ENCODE data around the gene TUBB. TPM values are rescaled to one million over a fixed set of nuclear protein-coding genes. Genes with fewer than 3 reads are reported as not detected.

TUBB gene
- total and polyA plus RNA-seq, 9 of the 15 experiments (the other 6 are each of a cell fraction or from before 2014, with no cell fraction given): 971 to 2,870 (median 1,478) TPM

GRCh38 chr6:30769088-30769852, 49.1 kb downstream of the TUBB start (continued):
- TF ChIP-seq MEF2A (IDR thresholded peaks at IDR 0.05; ENCODE audit: control insufficient read depth, low read depth, low read length): no peak
- no peak for TF ChIP-seq ZNF561 (CRISPR knock-in tag; conservative IDR thresholded peaks at IDR 0.05)
- TF ChIP-seq TAF1 (IDR thresholded peaks at IDR 0.05; ENCODE audit: control insufficient read depth, extremely low read depth, insufficient read depth, low read length, severe bottlenecking): peak; percentile 31
- TF ChIP-seq PTBP1 (IDR thresholded peaks at IDR 0.05; ENCODE audit: low read depth, low read length): no peak
- no peak for TF ChIP-seq STAG1 (CRISPR knock-in tag; IDR thresholded peaks at IDR 0.05; ENCODE audit: borderline replicate concordance)
- TF ChIP-seq MTF1 (CRISPR knock-in tag; IDR thresholded peaks at IDR 0.05; ENCODE audit: borderline replicate concordance): no peak
- TF ChIP-seq CREB5 (CRISPR knock-in tag; IDR thresholded peaks at IDR 0.05): no peak
- no peak for TF ChIP-seq HNRNPK (IDR thresholded peaks at IDR 0.05; ENCODE audit: low read depth, low read length, poor library complexity, severe bottlenecking)
- peak; percentile 48; the same call in 1 of the 2 replicates for TF ChIP-seq KLF1 (tag; IDR thresholded peaks at IDR 0.05)
- TF ChIP-seq NR3C1 (CRISPR knock-in tag; IDR thresholded peaks at IDR 0.05): no peak
- peak; percentile 67; the same call in 1 of the 2 replicates for TF ChIP-seq MTA3 (IDR thresholded peaks at IDR 0.05; ENCODE audit: borderline replicate concordance)
- no peak for TF ChIP-seq COPS2 (conservative IDR thresholded peaks at IDR 0.05)
- 0 out of 2 replicates have a peak, but pooled peaks have one; percentile 2 for TF ChIP-seq CUX1 (CRISPR knock-in tag; IDR thresholded peaks at IDR 0.05)
- peak; percentile 74; the same call in 1 of the 2 replicates for TF ChIP-seq ZNF644 (tag; IDR thresholded peaks at IDR 0.05; ENCODE audit: low read depth)
- no peak for TF ChIP-seq GTF2B (IDR thresholded peaks at IDR 0.05; ENCODE audit: extremely low read depth, insufficient read length)
- TF ChIP-seq ZNF77 (CRISPR knock-in tag; IDR thresholded peaks at IDR 0.05): no peak
- no peak for TF ChIP-seq ZNF121 (CRISPR knock-in tag; conservative IDR thresholded peaks at IDR 0.05)
- TF ChIP-seq BMI1 (IDR thresholded peaks at IDR 0.05; ENCODE audit: low read length): no peak

Data from K562 (cell line).